SU-DHL-6 (cell line): ENCODE results near the gene ZNF496.

ENCODE experiments used
- CTCF ChIP-seq: fragments of 200-600 bp; sonication (generic); IDR thresholded peaks from one replicate; pipeline ENCODE4 v1.5.1; 2017; ENCODE audit warnings: antibody characterized with exemption, mild to moderate bottlenecking, low read length, moderate library complexity; ENCODE audit not compliant: insufficient read depth, poor library complexity, severe bottlenecking
- EZH2phosphoT487 ChIP-seq: fragments of 200-600 bp; sonication (generic), shearing (Covaris generic); conservative IDR thresholded peaks from 2 replicates; pipeline ENCODE4 v1.6.1; 2018; ENCODE audit warnings: mild to moderate bottlenecking, antibody characterized with exemption, low read length, moderate library complexity, mixed read lengths

DNA sequence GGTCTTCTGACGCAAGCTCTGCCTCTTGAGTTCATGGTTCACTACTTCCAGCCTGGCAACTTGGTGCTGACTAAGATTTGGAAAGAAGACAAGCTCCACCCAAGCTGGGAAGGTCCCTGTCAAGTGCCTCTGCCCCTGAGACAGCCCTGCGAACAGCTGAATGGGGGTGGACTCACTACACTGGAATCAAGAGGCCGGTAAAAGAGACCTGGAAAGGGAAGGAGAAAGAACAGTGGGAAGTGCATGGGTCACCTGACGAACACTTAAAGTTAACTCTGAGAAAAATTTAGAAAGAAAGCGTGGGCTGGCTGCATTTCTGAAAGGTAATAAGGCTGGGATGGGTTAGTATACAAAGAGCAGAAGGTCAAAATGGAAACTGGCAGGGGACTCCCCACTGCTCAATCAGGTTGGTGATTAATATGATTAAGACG is 26.1 kb upstream of the ZNF496 start:
- TF ChIP-seq CTCF (no peak), EZH2phosphoT487 (no peak)
